Measurements from ENCODE around the gene SLC66A2. TPM values are rescaled to one million over a fixed set of nuclear protein-coding genes. Genes with fewer than 3 reads are reported as not detected.

The SLC66A2 gene
- total RNA-seq, 4 donors from 2014 or later: 30.4 to 49.6 (median 35.1) TPM

GRCh38 chr18:79934311-79935097 is 16.9 kb downstream of the SLC66A2 start:
- H3K9me3 ChIP-seq: peaks cover 0 to 44% (median 28%) of the 10 kb centered on the region in 3 donors
- 66 to 84% methylated on average over 6 to 8 of the region's 8 CpGs for WGBS, 2 donors
- no peak for DNase-seq

GRCh38 chr18:79933765-79934164 is 17.7 kb downstream of the SLC66A2 start:
- intact Hi-C loops (cut with DNase I): no loop called here
- H3K36me3 ChIP-seq: peaks cover 0 to 77% (median 7%) of the 10 kb centered on the region in 3 donors
- TF ChIP-seq, protein P1, sequence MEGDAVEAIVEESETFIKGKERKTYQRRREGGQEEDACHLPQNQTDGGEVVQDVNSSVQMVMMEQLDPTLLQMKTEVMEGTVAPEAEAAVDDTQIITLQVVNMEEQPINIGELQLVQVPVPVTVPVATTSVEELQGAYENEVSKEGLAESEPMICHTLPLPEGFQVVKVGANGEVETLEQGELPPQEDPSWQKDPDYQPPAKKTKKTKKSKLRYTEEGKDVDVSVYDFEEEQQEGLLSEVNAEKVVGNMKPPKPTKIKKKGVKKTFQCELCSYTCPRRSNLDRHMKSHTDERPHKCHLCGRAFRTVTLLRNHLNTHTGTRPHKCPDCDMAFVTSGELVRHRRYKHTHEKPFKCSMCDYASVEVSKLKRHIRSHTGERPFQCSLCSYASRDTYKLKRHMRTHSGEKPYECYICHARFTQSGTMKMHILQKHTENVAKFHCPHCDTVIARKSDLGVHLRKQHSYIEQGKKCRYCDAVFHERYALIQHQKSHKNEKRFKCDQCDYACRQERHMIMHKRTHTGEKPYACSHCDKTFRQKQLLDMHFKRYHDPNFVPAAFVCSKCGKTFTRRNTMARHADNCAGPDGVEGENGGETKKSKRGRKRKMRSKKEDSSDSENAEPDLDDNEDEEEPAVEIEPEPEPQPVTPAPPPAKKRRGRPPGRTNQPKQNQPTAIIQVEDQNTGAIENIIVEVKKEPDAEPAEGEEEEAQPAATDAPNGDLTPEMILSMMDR (IDR thresholded peaks at IDR 0.05): no peak
- no peak for TF ChIP-seq POLR2A (IDR thresholded peaks at IDR 0.05)

More at GRCh38 chr18:79934311-79935097, 16.9 kb downstream of the SLC66A2 start:
- Histone ChIP-seq H3K4me1 (peaks cover 0 to 22% (median 6%) of the 10 kb centered on the region in 3 donors), H3K27me3 (no peaks in the 10 kb centered on the region), H3K4me3 (no peak overlapping the region), H3K27ac (no peak overlapping the region), H3K36me3 (peaks cover 0 to 73% (median under 1%) of the 10 kb centered on the region in 3 donors)
- intact Hi-C loops (cut with DNase I): no loop called here
- no peak for TF ChIP-seq POLR2A (IDR thresholded peaks at IDR 0.05)
- TF ChIP-seq, protein P1 (IDR thresholded peaks at IDR 0.05): no peak

DNA sequence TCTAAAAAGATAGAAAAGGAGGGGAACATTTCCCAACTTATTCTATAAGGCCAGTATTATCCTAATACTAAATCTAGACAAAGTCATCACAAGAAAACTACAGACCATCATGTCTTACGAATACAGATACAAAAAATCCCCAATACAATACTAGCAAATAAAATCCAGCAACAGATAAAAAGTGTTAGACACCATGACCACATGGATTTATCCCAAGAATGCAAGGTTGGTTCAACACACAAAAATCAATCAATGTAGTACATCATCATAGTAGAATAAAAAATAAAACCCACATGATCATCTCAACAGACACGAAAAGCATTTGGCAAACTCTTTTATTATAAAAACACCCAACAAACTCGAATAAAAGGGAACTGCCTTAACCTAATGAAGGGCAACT is 18.5 kb downstream of the SLC66A2 start:
- H3K36me3 ChIP-seq: peaks cover 5 to 85% (median 7%) of the 10 kb centered on the region in 3 donors
- H3K27ac ChIP-seq: no peak overlapping the region
- H3K4me1 ChIP-seq: peaks cover 0 to 6% (median 0%) of the 10 kb centered on the region in 3 donors
- no peak for TF ChIP-seq POLR2A (IDR thresholded peaks at IDR 0.05)
- TF ChIP-seq, protein P1 (IDR thresholded peaks at IDR 0.05): no peak
- H3K27me3 ChIP-seq: no peaks in the 10 kb centered on the region
- H3K9me3 ChIP-seq: peaks cover 0 to 55% (median 35%) of the 10 kb centered on the region in 3 donors
- intact Hi-C loops (cut with DNase I): no loop called here
- 91 to 92% methylated on average over 3 of the region's 3 CpGs for WGBS, 2 donors
- DNase-seq: no peak
- no peak overlapping the region for H3K4me3 ChIP-seq

More at GRCh38 chr18:79933765-79934164, 17.7 kb downstream of the SLC66A2 start:
- DNase-seq: no peak
- no peaks in the 10 kb centered on the region for H3K27me3 ChIP-seq
- H3K9me3 ChIP-seq: peaks cover 0 to 51% (median 35%) of the 10 kb centered on the region in 3 donors
- 87 to 90% methylated on average over 6 to 9 of the region's 10 CpGs for WGBS, 2 donors
- H3K4me3 ChIP-seq: no peak overlapping the region
- H3K4me1 ChIP-seq: peaks cover 0 to 15% (median 5%) of the 10 kb centered on the region in 3 donors
- no peak overlapping the region for H3K27ac ChIP-seq

GRCh38 chr18:79931475-79931874 is 20.0 kb downstream of the SLC66A2 start:
- Histone ChIP-seq H3K4me1 (peaks cover 0 to 5% (median 0%) of the 10 kb centered on the region in 3 donors), H3K36me3 (peaks cover 7 to 84% (median 7%) of the 10 kb centered on the region in 3 donors), H3K4me3 (no peak overlapping the region), H3K27me3 (no peaks in the 10 kb centered on the region), H3K27ac (no peak overlapping the region), H3K9me3 (peaks cover 0 to 55% (median 35%) of the 10 kb centered on the region in 3 donors)
- WGBS, 2 donors: 92 to 94% methylated on average over 2 of the region's 2 CpGs
- no peak for TF ChIP-seq POLR2A (IDR thresholded peaks at IDR 0.05)
- TF ChIP-seq, protein P1 (IDR thresholded peaks at IDR 0.05): no peak
- DNase-seq: no peak
- intact Hi-C loops (cut with DNase I): no loop called here

- Histone ChIP-seq H3K9me3 (peaks cover 0 to 55% (median 35%) of the 10 kb centered on the region in 3 donors), H3K36me3 (peaks cover 7 to 84% (median 7%) of the 10 kb centered on the region in 3 donors), H3K27me3 (no peaks in the 10 kb centered on the region), H3K4me1 (peaks cover 0 to 10% (median 0%) of the 10 kb centered on the region in 3 donors), H3K4me3 (no peak overlapping the region), H3K27ac (no peak overlapping the region)
- 97 to 100% methylated on average over 2 of the region's 2 CpGs for WGBS, 2 donors
- TF ChIP-seq POLR2A (IDR thresholded peaks at IDR 0.05): no peak
- TF ChIP-seq, protein P1 (IDR thresholded peaks at IDR 0.05): no peak
- intact Hi-C loops (cut with DNase I): no loop called here
- DNase-seq: no peak
These were observed 21.3 kb downstream of the SLC66A2 start for GRCh38 chr18:79930020-79930642.
